BJ (cell line): ENCODE data around the gene RNU5B-1. TPM values are rescaled to one million over a fixed set of nuclear protein-coding genes. Genes with fewer than 3 reads are reported as not detected.

Experiments used
- CTCF ChIA-PET: fragments of 350-600 bp; formaldehyde crosslinking; extraction: SDS; loops from one replicate; lab custom pipeline; 2021; ENCODE audit warnings: antibody characterized with exemption, inconsistent platforms; lab: Yijun Ruan, JAX
- POLR2A ChIA-PET: fragments of 300-600 bp; sonication (Branson Sonifier 250); formaldehyde crosslinking; extraction: SDS; loops from one replicate; lab custom pipeline; 2021; ENCODE audit warnings: antibody characterized with exemption; lab: Charles Lee
- DNase-seq: peaks from one replicate; pipeline ENCODE4 v3.0.0-alpha.2; 2011; ENCODE audit warnings: low read depth
- H3K27me3 ChIP-seq: 2 replicates; pipeline ENCODE4 v1.6.0; 2011; ENCODE audit warnings: low read length; ENCODE audit not compliant: control insufficient read depth, insufficient read depth
- H3K36me3 ChIP-seq: 2 replicates; pipeline ENCODE4 v1.5.1; 2011; ENCODE audit warnings: low read length; ENCODE audit not compliant: control insufficient read depth, insufficient read depth
- H3K4me3 ChIP-seq: 2 replicates; pipeline ENCODE4 v1.5.1; 2011; ENCODE audit warnings: low read depth, mild to moderate bottlenecking, control low read depth, low read length
- polyA plus RNA-seq: library from polyadenylated mRNA; depleted of rRNA; stranded (reverse); fragments of >200 nt; gene quantifications from 2 replicates; pipeline ENCODE4 v1.2.3, GENCODE V29; 2011
- TF ChIP-seq, protein P1 (sequence below): IDR thresholded peaks from 2 replicates; pipeline ENCODE4 v1.5.1; 2011; ENCODE audit warnings: low read depth, mild to moderate bottlenecking, control low read depth, inconsistent platforms, low read length, moderate library complexity; ENCODE audit not compliant: insufficient read depth

The RNU5B-1 gene
- polyA plus RNA-seq, 1 experiment = not detected

DNA sequence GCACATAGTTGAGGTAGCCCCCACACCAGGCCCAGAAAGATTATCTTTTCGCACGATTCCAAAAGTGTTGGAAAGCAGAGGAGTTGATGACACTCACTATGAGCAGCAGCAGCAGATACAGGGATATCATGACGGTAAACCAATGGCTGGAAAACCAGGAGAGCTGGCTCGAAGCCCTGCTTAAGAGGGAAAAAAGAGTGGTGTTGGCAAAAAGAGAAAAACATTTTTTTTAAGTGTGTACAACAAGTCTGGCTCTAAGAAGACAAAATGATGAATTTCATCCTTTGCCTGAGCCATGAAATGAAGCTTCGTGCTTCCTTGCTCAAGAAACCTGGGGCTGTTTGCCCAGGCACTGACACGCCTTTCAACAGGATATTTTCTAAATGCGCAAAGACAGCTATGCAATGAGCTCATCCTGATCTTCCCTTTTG, 45.1 kb upstream of the RNU5B-1 start:
- Histone ChIP-seq H3K4me3 (no peak overlapping the region), H3K27me3 (no peaks in the 10 kb centered on the region), H3K36me3 (peaks cover 8% of the 10 kb centered on the region)
- CTCF ChIA-PET = interaction anchor here (0.7 to 6.2 kb wide), 3 partner anchors 11 to 20 kb away, joined by 3 to 41 read pairs (median 5); no protein-coding TSS in a partner anchor
- DNase-seq = no peak
- POLR2A ChIA-PET = no interaction called here
- TF ChIP-seq, protein P1, sequence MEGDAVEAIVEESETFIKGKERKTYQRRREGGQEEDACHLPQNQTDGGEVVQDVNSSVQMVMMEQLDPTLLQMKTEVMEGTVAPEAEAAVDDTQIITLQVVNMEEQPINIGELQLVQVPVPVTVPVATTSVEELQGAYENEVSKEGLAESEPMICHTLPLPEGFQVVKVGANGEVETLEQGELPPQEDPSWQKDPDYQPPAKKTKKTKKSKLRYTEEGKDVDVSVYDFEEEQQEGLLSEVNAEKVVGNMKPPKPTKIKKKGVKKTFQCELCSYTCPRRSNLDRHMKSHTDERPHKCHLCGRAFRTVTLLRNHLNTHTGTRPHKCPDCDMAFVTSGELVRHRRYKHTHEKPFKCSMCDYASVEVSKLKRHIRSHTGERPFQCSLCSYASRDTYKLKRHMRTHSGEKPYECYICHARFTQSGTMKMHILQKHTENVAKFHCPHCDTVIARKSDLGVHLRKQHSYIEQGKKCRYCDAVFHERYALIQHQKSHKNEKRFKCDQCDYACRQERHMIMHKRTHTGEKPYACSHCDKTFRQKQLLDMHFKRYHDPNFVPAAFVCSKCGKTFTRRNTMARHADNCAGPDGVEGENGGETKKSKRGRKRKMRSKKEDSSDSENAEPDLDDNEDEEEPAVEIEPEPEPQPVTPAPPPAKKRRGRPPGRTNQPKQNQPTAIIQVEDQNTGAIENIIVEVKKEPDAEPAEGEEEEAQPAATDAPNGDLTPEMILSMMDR = no peak

DNA sequence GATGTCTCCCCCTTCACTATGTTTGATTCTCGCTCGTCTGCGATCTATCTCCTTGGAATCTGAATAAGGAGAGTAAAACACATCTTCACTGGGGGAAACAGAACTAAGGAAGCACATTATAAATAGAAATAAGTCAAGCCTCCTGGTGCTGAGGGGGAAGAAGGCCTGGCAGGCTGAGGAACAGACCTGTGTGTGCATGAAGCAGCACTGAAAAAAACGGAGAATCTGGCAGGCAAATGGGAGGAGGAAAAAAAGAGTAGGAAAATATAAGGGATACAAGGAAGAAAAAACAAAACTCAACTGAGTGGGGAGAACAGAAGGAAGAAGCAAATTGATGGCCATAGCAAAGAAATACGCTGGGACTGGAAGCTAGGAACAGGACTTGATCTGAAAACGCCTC, 43.5 kb upstream of the RNU5B-1 start:
- Histone ChIP-seq H3K27me3 (no peaks in the 10 kb centered on the region), H3K4me3 (no peak overlapping the region), H3K36me3 (peaks cover 8% of the 10 kb centered on the region)
- POLR2A ChIA-PET = no interaction called here
- CTCF ChIA-PET = interaction anchor here (2.7 to 6.2 kb wide), 2 partner anchors 11 to 18 kb away, joined by 5 to 41 read pairs; no protein-coding TSS in a partner anchor
- TF ChIP-seq, protein P1 = no peak
- no peak for DNase-seq

DNA sequence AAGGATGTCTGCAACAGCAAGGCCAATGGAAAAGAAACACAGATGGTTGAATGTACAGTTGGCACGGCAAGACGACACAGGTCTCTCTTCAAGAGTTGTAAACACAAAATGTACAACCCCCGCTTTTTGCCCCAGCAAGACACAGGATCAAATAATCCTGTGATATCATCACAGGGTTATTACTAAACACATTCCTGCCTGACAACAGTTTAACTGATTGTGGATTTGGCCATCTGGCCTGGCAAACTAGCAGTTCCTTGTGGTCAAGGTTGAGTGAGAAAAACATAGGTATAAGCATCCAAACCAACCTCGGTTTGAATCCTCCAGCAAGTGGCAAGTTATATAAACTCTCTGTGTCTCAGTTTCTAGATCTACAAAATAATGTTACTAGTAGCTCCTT, 41.2 kb upstream of the RNU5B-1 start:
- ChIA-PET CTCF (no interaction called here), POLR2A (no interaction called here)
- DNase-seq = no peak
- Histone ChIP-seq H3K27me3 (no peaks in the 10 kb centered on the region), H3K36me3 (peaks cover 8% of the 10 kb centered on the region), H3K4me3 (no peak overlapping the region)
- TF ChIP-seq, protein P1 = no peak

DNA sequence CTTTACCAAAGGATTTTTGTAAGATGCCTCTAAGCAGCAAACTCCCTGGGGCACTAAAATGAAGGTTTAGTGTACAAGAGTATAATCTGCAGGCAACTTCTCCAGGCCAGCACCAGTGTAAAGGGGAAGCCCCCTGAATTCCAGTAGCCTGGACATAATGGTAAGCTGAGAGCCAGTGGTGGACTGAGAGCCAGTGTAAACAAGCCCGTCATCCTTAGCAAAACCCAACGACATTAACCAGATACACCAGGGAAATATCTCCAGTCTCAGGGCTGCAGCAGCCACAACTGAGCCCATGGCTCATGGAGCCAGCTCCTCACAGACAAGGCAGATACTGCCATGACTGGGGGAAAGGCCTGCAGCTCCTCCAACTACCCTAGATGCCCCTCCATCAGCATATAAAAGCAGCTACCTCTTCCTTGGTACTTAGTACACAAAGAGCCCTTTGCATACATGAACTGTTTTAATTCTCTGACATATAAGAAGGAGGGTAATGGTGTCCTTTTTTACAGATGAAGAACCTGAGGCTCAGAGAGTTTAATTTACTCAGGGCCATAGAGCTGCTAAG, 39.5 kb upstream of the RNU5B-1 start:
- H3K36me3 ChIP-seq = peaks cover 8% of the 10 kb centered on the region
- DNase-seq = no peak
- CTCF ChIA-PET = interaction anchor here (0.9 to 1.3 kb wide), 3 partner anchors 10 to 136 kb away, joined by 3 to 5 read pairs (median 4); no protein-coding TSS in a partner anchor
- H3K4me3 ChIP-seq = no peak overlapping the region
- POLR2A ChIA-PET = no interaction called here
- H3K27me3 ChIP-seq = no peaks in the 10 kb centered on the region
- TF ChIP-seq, protein P1 = no peak

DNA sequence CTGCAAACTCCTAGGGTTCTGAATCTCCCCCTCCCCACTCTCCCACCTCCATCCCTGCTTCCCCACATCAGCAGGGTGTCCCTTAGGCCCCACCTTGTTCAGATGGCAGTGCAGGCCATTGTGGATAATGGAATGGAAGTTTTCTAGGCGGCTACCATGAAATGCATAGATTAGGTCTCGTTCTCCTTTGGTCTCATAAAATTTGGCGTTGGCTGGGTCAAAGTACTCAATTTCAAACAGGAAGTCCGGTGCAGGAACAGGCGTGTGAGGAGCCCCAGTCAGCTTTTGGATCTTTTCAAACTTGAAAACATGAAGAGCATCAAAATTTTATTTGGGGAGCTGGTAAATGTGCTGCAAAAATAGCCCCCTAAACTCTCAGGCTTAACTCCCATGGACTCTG, 38.0 kb upstream of the RNU5B-1 start:
- no peak for DNase-seq
- TF ChIP-seq, protein P1 = no peak
- Histone ChIP-seq H3K27me3 (no peaks in the 10 kb centered on the region), H3K36me3 (peaks cover 3% of the 10 kb centered on the region), H3K4me3 (no peak overlapping the region)
- POLR2A ChIA-PET = no interaction called here
- CTCF ChIA-PET = interaction anchor here (1.3 kb wide), 1 partner anchor 10 kb away, joined by 4 read pairs; no protein-coding TSS in a partner anchor
